Prostate gland (tissue), 2 donors: Measurements from ENCODE around the gene TLCD5.

Experiments
- POLR2AphosphoS5 ChIP-seq: sonication (generic); formaldehyde crosslinking; IDR thresholded peaks from one replicate; pipeline ENCODE4 v1.6.1; 2017; ENCODE audit warnings: antibody characterized with exemption
- TF ChIP-seq, protein P1 (sequence below), 4 experiments: fragments of 200-600 bp in 2 of 4; fragments of 450-650 bp in 2 of 4; sonication (generic) in 2 of 4; IDR thresholded peaks; 1 replicate in 3 of 4; 2 replicates in 1 of 4; pipeline ENCODE4 v1.5.1; 2016 to 2019; ENCODE audit warnings: antibody characterized with exemption in 4 of 4, mild to moderate bottlenecking in 2 of 4, moderate library complexity in 2 of 4

DNA sequence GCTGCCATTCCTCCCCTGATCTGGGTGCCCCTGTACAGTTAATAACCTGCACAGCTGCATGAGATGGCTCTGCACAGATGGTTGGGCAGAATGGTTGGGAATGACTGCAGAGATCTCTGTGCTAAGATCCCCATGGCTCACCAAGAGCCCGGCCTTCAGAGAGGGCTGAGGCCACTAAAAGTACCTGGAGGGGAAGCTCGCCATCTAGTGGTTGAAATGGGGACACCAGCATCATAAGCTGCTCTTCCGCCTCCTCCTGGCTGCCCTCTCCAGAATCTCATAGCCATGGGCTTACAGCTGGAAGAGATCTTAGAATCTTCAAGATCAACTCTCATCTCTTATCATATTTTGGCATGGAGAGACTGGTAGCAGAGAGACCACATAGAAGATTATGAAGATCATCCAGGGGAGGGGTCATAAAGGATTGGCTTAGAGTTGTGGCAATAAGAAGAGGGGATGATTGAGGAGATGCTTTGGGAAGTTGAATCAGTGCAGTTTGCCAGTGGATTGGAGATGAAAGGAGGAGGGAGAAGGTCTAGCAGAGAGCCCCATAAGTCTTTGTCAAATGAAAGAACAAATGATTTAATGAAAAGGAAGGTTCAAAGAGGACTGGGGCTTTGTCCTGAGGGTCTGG, 22.0 kb upstream of the TLCD5 start:
- TF ChIP-seq, protein P1, sequence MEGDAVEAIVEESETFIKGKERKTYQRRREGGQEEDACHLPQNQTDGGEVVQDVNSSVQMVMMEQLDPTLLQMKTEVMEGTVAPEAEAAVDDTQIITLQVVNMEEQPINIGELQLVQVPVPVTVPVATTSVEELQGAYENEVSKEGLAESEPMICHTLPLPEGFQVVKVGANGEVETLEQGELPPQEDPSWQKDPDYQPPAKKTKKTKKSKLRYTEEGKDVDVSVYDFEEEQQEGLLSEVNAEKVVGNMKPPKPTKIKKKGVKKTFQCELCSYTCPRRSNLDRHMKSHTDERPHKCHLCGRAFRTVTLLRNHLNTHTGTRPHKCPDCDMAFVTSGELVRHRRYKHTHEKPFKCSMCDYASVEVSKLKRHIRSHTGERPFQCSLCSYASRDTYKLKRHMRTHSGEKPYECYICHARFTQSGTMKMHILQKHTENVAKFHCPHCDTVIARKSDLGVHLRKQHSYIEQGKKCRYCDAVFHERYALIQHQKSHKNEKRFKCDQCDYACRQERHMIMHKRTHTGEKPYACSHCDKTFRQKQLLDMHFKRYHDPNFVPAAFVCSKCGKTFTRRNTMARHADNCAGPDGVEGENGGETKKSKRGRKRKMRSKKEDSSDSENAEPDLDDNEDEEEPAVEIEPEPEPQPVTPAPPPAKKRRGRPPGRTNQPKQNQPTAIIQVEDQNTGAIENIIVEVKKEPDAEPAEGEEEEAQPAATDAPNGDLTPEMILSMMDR (IDR thresholded peaks at IDR 0.05), result peak; percentile 39 to 77 (median 72)
- TF ChIP-seq POLR2AphosphoS5, result no peak
